Testis (tissue), 3 donors: ENCODE data around the gene NAPB. TPM values are rescaled to one million over a fixed set of nuclear protein-coding genes. Genes with fewer than 3 reads are reported as not detected.

Experiments
- DNase-seq: peaks from one replicate; pipeline ENCODE4 v3.0.0-alpha.2; 2019
- H3K27ac ChIP-seq, 2 donors: fragments of 200-600 bp; sonication (generic); one replicate each; pipeline ENCODE4 v1.5.1; 2019
- H3K27me3 ChIP-seq: fragments of 200-600 bp; sonication (generic); one replicate; pipeline ENCODE4 v1.5.1; 2019
- H3K36me3 ChIP-seq: fragments of 200-600 bp; sonication (generic); one replicate; pipeline ENCODE4 v1.5.1; 2017; ENCODE audit warnings: low read depth; ENCODE audit errors: missing control alignments
- H3K4me1 ChIP-seq: fragments of 200-600 bp; sonication (generic); one replicate; pipeline ENCODE4 v1.5.1; 2019
- H3K4me3 ChIP-seq, 2 donors: fragments of 200-600 bp; sonication (generic); one replicate each; pipeline ENCODE4 v1.5.1; 2017 to 2019
- H3K9me3 ChIP-seq: fragments of 200-600 bp; sonication (generic); one replicate; pipeline ENCODE4 v1.5.1; 2017
- POLR2A ChIP-seq: fragments of 450-650 bp; IDR thresholded peaks from one replicate; pipeline ENCODE4 v1.6.1; 2017; ENCODE audit warnings: antibody characterized with exemption, mild to moderate bottlenecking, moderate library complexity
- WGBS, 2 donors: methylation state at CpG; one replicate each; pipeline ENCODE4 v1.1.5; 2018; 5-methylcytosine and 5-hydroxymethylcytosine counted together
- intact Hi-C: fragments of 100-400 bp; cut with DNase I; formaldehyde crosslinking; loops from one replicate; pipeline ENCODE4 v1.15.1; 2023; ENCODE audit warnings: low total_unique reads
- polyA plus RNA-seq: library from polyadenylated mRNA; stranded (reverse); fragments of 350-450 nt; fragmentation: Illumina TruSeq; extraction: RNeasy Lipid Tissue Mini Kit (QIAGEN cat#74804); gene quantifications from one replicate; pipeline ENCODE4 v1.2.3, GENCODE V29; 2014; ENCODE audit warnings: low read depth, low replicate concordance; ENCODE audit not compliant: insufficient read depth
- total RNA-seq, 2 donors: library from RNA; depleted of rRNA; stranded (reverse); fragments of >200 nt; gene quantifications; one replicate each; pipeline ENCODE4 v1.2.3, GENCODE V29; 2016
- TF ChIP-seq, protein P1 (sequence below), 3 experiments: fragments of 450-650 bp in 2 of 3; fragments of 200-600 bp in 1 of 3; sonication (generic) in 1 of 3; IDR thresholded peaks; one replicate each; pipeline ENCODE4 v1.5.1; 2016 to 2019; ENCODE audit warnings: antibody characterized with exemption in 3 of 3, mild to moderate bottlenecking in 2 of 3, moderate library complexity in 1 of 3

Gene NAPB
- total and polyA plus RNA-seq, 3 donors from 2014 or later: 14.7 to 40.4 (median 37.8) TPM

DNA sequence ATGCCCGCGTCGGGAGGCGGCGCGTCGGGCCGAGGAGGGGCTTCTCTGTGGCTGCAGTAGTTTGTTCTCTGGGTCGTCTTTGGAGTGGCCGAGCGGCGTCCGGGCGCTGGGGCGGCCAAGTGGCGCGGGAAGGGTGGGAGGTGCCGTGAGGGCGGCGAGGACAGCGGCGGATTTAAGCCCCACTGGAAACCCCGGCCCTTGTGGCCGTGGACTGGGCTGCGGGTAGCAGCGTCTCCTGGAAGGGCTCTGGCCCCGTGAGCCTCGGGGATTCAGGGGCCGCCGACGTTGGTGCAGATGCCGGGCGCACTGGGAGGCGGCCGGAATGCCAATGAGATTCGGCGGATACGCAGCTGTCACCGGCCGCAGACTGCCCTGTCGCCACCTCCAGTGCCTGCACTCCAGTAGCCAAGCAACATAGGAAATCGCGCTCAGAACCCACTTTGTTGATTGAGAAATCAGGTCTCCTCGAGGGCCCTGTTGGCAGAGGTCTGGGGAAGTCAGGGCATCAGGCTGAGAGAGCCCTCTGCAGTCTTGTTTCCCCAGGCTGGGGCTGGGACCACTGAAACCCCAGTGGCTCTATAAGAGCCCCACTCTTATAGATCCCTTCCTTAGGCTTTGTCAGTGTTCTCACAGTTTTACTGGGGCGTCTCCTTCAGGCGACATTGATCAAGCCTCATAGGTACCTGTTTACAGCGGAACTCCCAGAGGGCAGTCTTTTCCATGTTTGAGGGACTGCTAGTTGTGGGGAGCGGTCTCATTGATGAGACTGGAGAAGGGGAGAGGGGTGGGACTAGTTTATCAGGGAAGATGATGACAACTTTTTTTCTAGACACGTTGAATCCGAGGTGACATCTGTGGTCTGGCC is 58.7 kb downstream of the NAPB start:
- peaks cover 63% of the 10 kb centered on the region for H3K4me1 ChIP-seq
- TF ChIP-seq POLR2A: no peak
- TF ChIP-seq, protein P1, sequence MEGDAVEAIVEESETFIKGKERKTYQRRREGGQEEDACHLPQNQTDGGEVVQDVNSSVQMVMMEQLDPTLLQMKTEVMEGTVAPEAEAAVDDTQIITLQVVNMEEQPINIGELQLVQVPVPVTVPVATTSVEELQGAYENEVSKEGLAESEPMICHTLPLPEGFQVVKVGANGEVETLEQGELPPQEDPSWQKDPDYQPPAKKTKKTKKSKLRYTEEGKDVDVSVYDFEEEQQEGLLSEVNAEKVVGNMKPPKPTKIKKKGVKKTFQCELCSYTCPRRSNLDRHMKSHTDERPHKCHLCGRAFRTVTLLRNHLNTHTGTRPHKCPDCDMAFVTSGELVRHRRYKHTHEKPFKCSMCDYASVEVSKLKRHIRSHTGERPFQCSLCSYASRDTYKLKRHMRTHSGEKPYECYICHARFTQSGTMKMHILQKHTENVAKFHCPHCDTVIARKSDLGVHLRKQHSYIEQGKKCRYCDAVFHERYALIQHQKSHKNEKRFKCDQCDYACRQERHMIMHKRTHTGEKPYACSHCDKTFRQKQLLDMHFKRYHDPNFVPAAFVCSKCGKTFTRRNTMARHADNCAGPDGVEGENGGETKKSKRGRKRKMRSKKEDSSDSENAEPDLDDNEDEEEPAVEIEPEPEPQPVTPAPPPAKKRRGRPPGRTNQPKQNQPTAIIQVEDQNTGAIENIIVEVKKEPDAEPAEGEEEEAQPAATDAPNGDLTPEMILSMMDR (IDR thresholded peaks at IDR 0.05): no peak
- 3 to 14% methylated on average over 6 to 50 of the region's 50 CpGs for WGBS, 2 donors

GRCh38 chr20:23361476-23362391 is 59.6 kb downstream of the NAPB start, which contains the start of gene GZF1:
TSS of gene GZF1 (plus strand) at chr20:23362182. CDS start at chr20:23364384, 2,202 bp downstream.
- Histone ChIP-seq H3K27me3 (no peaks in the 10 kb centered on the region), H3K36me3 (no peaks in the 10 kb centered on the region), H3K4me3 (peak within 1 kb of the TSS; percentile 92 to 94), H3K27ac (peak within 1 kb of the TSS; percentile 90 to 97), H3K9me3 (no peaks in the 10 kb centered on the region), H3K4me1 (peaks cover 62% of the 10 kb centered on the region)
- peak; percentile 82 for TF ChIP-seq POLR2A
- TF ChIP-seq, protein P1 (IDR thresholded peaks at IDR 0.05): peak; percentile 6 to 43 (median 36)
- intact Hi-C loops: loop anchor here (5.0 kb wide), 1 partner anchor 61 kb away; the partner anchor contains the start of gene NAPB
- 1% methylated on average over 92 of the region's 114 CpGs; no CpG with 5 or more reads in 1 of the 2 donors for whole genome bisulfite sequencing, 2 donors
- peak; percentile 98 for DNase-seq

More for the DNA sequence above, 58.7 kb downstream of the NAPB start:
- intact Hi-C loops: loop anchor here (5.0 kb wide), 1 partner anchor 60 kb away; the partner anchor contains the start of gene NAPB
- DNase-seq: peak; percentile 47
- no peaks in the 10 kb centered on the region for H3K27me3 ChIP-seq
- H3K36me3 ChIP-seq: no peaks in the 10 kb centered on the region
- no peaks in the 10 kb centered on the region for H3K9me3 ChIP-seq
- peak overlapping the region; percentile 92 to 94 for H3K4me3 ChIP-seq
- peak overlapping the region; percentile 90 to 97 for H3K27ac ChIP-seq

GRCh38 chr20:23361119-23361475 is 60.2 kb downstream of the NAPB start:
- H3K4me3 ChIP-seq: peak overlapping the region; percentile 63 to 94
- H3K9me3 ChIP-seq: no peaks in the 10 kb centered on the region
- TF ChIP-seq POLR2A: no peak
- TF ChIP-seq, protein P1 (IDR thresholded peaks at IDR 0.05): no peak
- H3K36me3 ChIP-seq: no peaks in the 10 kb centered on the region
- intact Hi-C loops: loop anchor here (5.0 kb wide), 1 partner anchor 61 kb away; the partner anchor contains the start of gene NAPB
- peak; percentile 35 for DNase-seq
- no peaks in the 10 kb centered on the region for H3K27me3 ChIP-seq
- peak overlapping the region; percentile 90 to 97 for H3K27ac ChIP-seq
- H3K4me1 ChIP-seq: peaks cover 57% of the 10 kb centered on the region
- 0 to 1% methylated on average over 8 of the region's 8 CpGs for WGBS, 2 donors

GRCh38 chr20:23360531-23360930 is 60.8 kb downstream of the NAPB start:
- TF ChIP-seq POLR2A: no peak
- TF ChIP-seq, protein P1 (IDR thresholded peaks at IDR 0.05): no peak
- Histone ChIP-seq H3K27me3 (no peaks in the 10 kb centered on the region), H3K4me3 (peak overlapping the region in 1 of 2 donors; percentile 94), H3K9me3 (no peaks in the 10 kb centered on the region), H3K27ac (peak overlapping the region; percentile 90 to 97), H3K4me1 (peaks cover 51% of the 10 kb centered on the region), H3K36me3 (no peaks in the 10 kb centered on the region)
- intact Hi-C loops: loop anchor here (5.0 kb wide), 1 partner anchor 62 kb away; the partner anchor contains the start of gene NAPB
- WGBS, 2 donors: 25 to 27% methylated on average over 1 of the region's 1 CpG
- no peak for DNase-seq
